PFSK-1 (cell line): ENCODE data around the gene ADAMTS7.
A peak's percentile ranks its signal among the peaks of the same experiment; 100 is the strongest.

Experiments
- POLR2AphosphoS5 ChIP-seq: IDR thresholded peaks from 2 replicates; pipeline ENCODE4 v1.6.1; 2012; ENCODE audit warnings: low read depth, mild to moderate bottlenecking, control low read depth, low read length, moderate library complexity
- SIN3A ChIP-seq: IDR thresholded peaks from 2 replicates; pipeline ENCODE4 v1.6.1; 2012; ENCODE audit warnings: mild to moderate bottlenecking, low read length, moderate library complexity, borderline replicate concordance; ENCODE audit not compliant: insufficient read depth
- TAF1 ChIP-seq: IDR thresholded peaks from 2 replicates; pipeline ENCODE4 v1.6.1; 2012; ENCODE audit warnings: low read length, control low read depth, borderline replicate concordance; ENCODE audit not compliant: insufficient read depth
- TF ChIP-seq, protein P1 (sequence below), 2 experiments: IDR thresholded peaks; 2 replicates each; pipeline versions ENCODE4 v1.6.1 to v1.8.0; 2011 to 2012; ENCODE audit warnings: low read depth in 2 of 2, low read length in 2 of 2, control low read depth in 1 of 2, inconsistent platforms in 1 of 2, mild to moderate bottlenecking in 1 of 2, moderate library complexity in 1 of 2; ENCODE audit not compliant: insufficient read depth in 1 of 2

DNA sequence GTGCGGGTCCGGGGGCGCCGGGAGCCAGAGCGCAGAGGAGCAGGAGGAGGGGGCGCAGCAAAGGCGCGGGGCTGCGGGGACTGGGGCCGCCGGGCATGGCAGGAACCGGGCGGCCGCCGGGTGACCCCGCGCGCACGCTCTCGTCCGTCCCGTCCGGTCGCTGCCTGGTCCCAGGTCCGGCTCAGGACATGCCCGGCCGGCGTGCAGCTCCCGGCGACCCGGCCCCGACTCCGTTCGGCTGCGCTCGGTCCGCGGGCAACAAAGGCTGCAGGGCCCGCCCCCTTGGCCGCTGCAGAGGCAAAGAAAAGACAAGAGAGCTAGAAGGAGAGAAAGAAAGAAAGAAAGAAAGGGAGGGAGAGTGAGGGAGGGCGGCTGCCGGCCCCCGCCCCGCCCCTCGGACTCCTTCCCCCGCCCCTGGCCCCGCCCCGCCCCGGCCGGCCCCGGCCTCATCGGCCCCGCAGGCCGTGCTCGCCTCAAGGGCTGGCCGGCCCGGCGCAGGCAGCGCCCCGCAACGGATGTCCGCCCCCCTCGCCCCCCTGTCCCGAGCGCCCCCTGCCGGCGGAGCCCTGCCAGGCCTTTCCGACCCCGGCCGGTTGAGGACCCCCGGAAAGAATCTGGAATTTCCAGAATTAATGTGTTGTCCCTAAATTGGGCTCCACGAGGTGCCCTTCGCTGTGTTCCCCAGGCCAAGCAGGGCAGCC, at the start of gene ADAMTS7:
- TF ChIP-seq POLR2AphosphoS5 (0 out of 2 replicates have a peak, but pooled peaks have one; percentile 5), TAF1 (no peak), SIN3A (no peak)
- TF ChIP-seq, protein P1, sequence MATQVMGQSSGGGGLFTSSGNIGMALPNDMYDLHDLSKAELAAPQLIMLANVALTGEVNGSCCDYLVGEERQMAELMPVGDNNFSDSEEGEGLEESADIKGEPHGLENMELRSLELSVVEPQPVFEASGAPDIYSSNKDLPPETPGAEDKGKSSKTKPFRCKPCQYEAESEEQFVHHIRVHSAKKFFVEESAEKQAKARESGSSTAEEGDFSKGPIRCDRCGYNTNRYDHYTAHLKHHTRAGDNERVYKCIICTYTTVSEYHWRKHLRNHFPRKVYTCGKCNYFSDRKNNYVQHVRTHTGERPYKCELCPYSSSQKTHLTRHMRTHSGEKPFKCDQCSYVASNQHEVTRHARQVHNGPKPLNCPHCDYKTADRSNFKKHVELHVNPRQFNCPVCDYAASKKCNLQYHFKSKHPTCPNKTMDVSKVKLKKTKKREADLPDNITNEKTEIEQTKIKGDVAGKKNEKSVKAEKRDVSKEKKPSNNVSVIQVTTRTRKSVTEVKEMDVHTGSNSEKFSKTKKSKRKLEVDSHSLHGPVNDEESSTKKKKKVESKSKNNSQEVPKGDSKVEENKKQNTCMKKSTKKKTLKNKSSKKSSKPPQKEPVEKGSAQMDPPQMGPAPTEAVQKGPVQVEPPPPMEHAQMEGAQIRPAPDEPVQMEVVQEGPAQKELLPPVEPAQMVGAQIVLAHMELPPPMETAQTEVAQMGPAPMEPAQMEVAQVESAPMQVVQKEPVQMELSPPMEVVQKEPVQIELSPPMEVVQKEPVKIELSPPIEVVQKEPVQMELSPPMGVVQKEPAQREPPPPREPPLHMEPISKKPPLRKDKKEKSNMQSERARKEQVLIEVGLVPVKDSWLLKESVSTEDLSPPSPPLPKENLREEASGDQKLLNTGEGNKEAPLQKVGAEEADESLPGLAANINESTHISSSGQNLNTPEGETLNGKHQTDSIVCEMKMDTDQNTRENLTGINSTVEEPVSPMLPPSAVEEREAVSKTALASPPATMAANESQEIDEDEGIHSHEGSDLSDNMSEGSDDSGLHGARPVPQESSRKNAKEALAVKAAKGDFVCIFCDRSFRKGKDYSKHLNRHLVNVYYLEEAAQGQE (IDR thresholded peaks at IDR 0.05; ENCODE audit: insufficient read depth in 1 of 2, low read depth in 2 of 2, low read length in 2 of 2) = no peak
